Mesenchymal stem cell (in vitro differentiated cells and primary cell): ENCODE measurements around the gene CRABP1.

Experiments
- DNase-seq: peaks from one replicate; pipeline ENCODE4 v3.0.0-alpha.2; 2013
- H2AFZ ChIP-seq: one replicate; pipeline ENCODE4 v1.6.1; 2013; ENCODE audit warnings: low read depth, mild to moderate bottlenecking, control low read depth, inconsistent platforms, low read length, moderate library complexity
- H2AK5ac ChIP-seq: 2 replicates; pipeline ENCODE4 v1.6.1; 2013; ENCODE audit warnings: low read length, moderate library complexity, mild to moderate bottlenecking, inconsistent platforms; ENCODE audit not compliant: severe bottlenecking
- H2BK120ac ChIP-seq: one replicate; pipeline ENCODE4 v1.6.1; 2013; ENCODE audit warnings: low read depth, mild to moderate bottlenecking, inconsistent platforms, low read length, moderate library complexity
- H2BK12ac ChIP-seq, 2 experiments: one replicate each; pipeline ENCODE4 v1.6.1; 2013; ENCODE audit warnings: inconsistent platforms in 2 of 2, low read length in 2 of 2, mild to moderate bottlenecking in 2 of 2, moderate library complexity in 2 of 2, control low read depth in 1 of 2
- H2BK15ac ChIP-seq: one replicate; pipeline ENCODE4 v1.6.1; 2013; ENCODE audit warnings: mild to moderate bottlenecking, low read depth, inconsistent platforms; ENCODE audit not compliant: poor library complexity, severe bottlenecking
- H2BK5ac ChIP-seq: 2 replicates; pipeline ENCODE4 v1.6.1; 2013; ENCODE audit warnings: low read depth, mild to moderate bottlenecking, low read length, control low read depth, inconsistent platforms; ENCODE audit not compliant: poor library complexity, severe bottlenecking
- H3K14ac ChIP-seq, 2 experiments: one replicate each; pipeline ENCODE4 v1.6.1; 2013; ENCODE audit warnings: inconsistent platforms in 2 of 2, low read length in 2 of 2, control low read depth in 1 of 2, mild to moderate bottlenecking in 1 of 2, moderate library complexity in 1 of 2
- H3K18ac ChIP-seq, 2 experiments: one replicate each; pipeline ENCODE4 v1.6.1; 2013; ENCODE audit warnings: inconsistent platforms in 2 of 2, low read length in 2 of 2, control low read depth in 1 of 2, low read depth in 1 of 2, mild to moderate bottlenecking in 1 of 2
- H3K23ac ChIP-seq, 2 experiments: one replicate each; pipeline ENCODE4 v1.6.1; 2013; ENCODE audit warnings: inconsistent platforms in 2 of 2, low read length in 2 of 2, mild to moderate bottlenecking in 2 of 2, moderate library complexity in 2 of 2, control low read depth in 1 of 2
- H3K27ac ChIP-seq: 2 replicates; pipeline ENCODE4 v1.5.1; 2013; ENCODE audit warnings: mild to moderate bottlenecking, moderate library complexity, low read length, control low read depth, inconsistent platforms; ENCODE audit not compliant: poor library complexity, severe bottlenecking
- H3K27me3 ChIP-seq, 2 experiments: 2 replicates each; pipeline versions ENCODE4 v1.6.1 to v1.7.0; 2013; ENCODE audit warnings: low read length in 2 of 2, mild to moderate bottlenecking in 2 of 2, moderate library complexity in 2 of 2, control low read depth in 1 of 2, inconsistent platforms in 1 of 2; ENCODE audit not compliant: control insufficient read depth in 1 of 2, insufficient read depth in 1 of 2
- H3K36me3 ChIP-seq, 2 experiments: 2 replicates each; pipeline versions ENCODE4 v1.6.1 to v1.7.0; 2013; ENCODE audit warnings: low read length in 2 of 2, control low read depth in 1 of 2, inconsistent platforms in 1 of 2, low read depth in 1 of 2, mild to moderate bottlenecking in 1 of 2; ENCODE audit not compliant: insufficient read depth in 2 of 2, control insufficient read depth in 1 of 2
- H3K4ac ChIP-seq, 2 experiments: one replicate each; pipeline ENCODE4 v1.6.1; 2013; ENCODE audit warnings: inconsistent platforms in 2 of 2, low read length in 2 of 2, mild to moderate bottlenecking in 2 of 2, moderate library complexity in 2 of 2, control low read depth in 1 of 2, low read depth in 1 of 2
- H3K4me1 ChIP-seq: 2 replicates; pipeline ENCODE4 v1.6.1; 2013; ENCODE audit warnings: low read depth, low read length, control low read depth; ENCODE audit not compliant: control insufficient read depth, insufficient read depth
- H3K4me2 ChIP-seq: 2 replicates; pipeline ENCODE4 v1.6.1; 2013; ENCODE audit warnings: low read length, mild to moderate bottlenecking, inconsistent platforms; ENCODE audit not compliant: poor library complexity, severe bottlenecking
- H3K4me3 ChIP-seq, 2 experiments: 2 replicates each; pipeline versions ENCODE4 v1.5.1 to v1.7.0; 2013; ENCODE audit warnings: low read length in 2 of 2, mild to moderate bottlenecking in 2 of 2, control low read depth in 1 of 2, low read depth in 1 of 2; ENCODE audit not compliant: insufficient read depth in 1 of 2
- H3K79me1 ChIP-seq: replicated peaks from 2 replicates; pipeline ENCODE4 v1.6.1; 2013; ENCODE audit warnings: mild to moderate bottlenecking, control low read depth, low read length, inconsistent platforms; ENCODE audit not compliant: poor library complexity, severe bottlenecking
- H3K9ac ChIP-seq: 2 replicates; pipeline ENCODE4 v1.7.0; 2013; ENCODE audit warnings: mild to moderate bottlenecking, low read length, moderate library complexity
- H3K9me3 ChIP-seq: 2 replicates; pipeline ENCODE4 v1.7.0; 2013; ENCODE audit warnings: mild to moderate bottlenecking, low read length; ENCODE audit not compliant: control insufficient read depth
- H4K8ac ChIP-seq: one replicate; pipeline ENCODE4 v1.6.1; 2013; ENCODE audit warnings: inconsistent platforms, mild to moderate bottlenecking, low read length, moderate library complexity
- H4K91ac ChIP-seq: one replicate; pipeline ENCODE4 v1.6.1; 2013; ENCODE audit warnings: mild to moderate bottlenecking, low read length, inconsistent platforms
- WGBS: methylation state at CpG from one replicate; pipeline ENCODE4 v1.1.7; 2013; ENCODE audit warnings: mixed read lengths; 5-methylcytosine and 5-hydroxymethylcytosine counted together

Gene CRABP1

DNA sequence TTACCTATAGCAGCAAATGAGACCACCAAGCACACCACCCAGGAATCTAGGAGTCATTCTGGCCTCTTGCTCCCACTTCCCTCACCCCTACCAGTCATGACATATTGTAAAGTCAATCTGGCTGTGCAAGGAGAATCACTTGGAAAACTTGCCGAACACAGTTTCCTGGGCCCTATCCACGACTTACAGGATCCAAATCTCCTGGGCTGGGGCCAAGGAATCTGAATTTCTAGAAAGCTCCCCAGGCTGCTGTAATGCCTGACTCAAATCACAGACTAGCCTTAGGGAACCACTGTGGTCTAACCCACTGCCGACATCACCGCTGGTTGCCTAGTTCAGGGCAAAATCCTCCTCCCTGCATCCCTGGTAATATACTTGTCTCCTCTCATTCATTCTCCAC lies 4.2 kb upstream of the CRABP1 start:
- Histone ChIP-seq H2BK12ac (no peak overlapping the region), H3K18ac (no peak overlapping the region), H3K79me1 (no peaks in the 10 kb centered on the region), H3K4ac (no peak overlapping the region), H2BK15ac (no peak overlapping the region), H3K9ac (no peak overlapping the region), H3K36me3 (no peaks in the 10 kb centered on the region), H3K14ac (no peak overlapping the region), H2AFZ (no peak overlapping the region), H4K8ac (no peak overlapping the region), H2BK5ac (no peak overlapping the region), H4K91ac (no peak overlapping the region), H3K4me3 (no peak overlapping the region), H3K27me3 (peaks cover 66 to 72% of the 10 kb centered on the region in 2 experiments), H3K27ac (no peak overlapping the region), H3K4me2 (no peak overlapping the region), H3K9me3 (no peaks in the 10 kb centered on the region), H2BK120ac (no peak overlapping the region), H2AK5ac (no peak overlapping the region), H3K23ac (no peak overlapping the region), H3K4me1 (peaks cover 10% of the 10 kb centered on the region)
- DNase-seq: no peak
- 92% methylated on average over 4 of the region's 4 CpGs for WGBS

DNA sequence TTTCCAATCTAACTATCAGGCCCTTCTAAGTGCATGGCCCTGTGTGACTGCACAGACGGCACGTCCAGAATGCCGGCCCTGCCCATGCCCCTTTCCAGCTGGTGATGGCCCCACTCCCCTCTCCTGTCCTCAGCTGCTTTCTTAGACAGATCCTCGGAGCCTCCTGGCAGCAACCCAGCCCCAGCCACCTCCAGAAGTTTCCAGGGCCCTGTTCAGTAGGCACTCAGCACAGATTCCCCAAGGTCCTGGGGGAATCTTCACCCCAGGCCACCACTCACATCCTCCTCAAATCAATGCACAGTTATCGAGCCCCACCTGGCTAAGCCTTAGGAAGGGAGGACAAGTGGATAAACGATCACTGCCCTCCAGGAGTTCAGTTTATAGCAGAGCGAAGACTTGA lies 1.4 kb upstream of the CRABP1 start:
- H2AK5ac ChIP-seq: no peak overlapping the region
- H3K9me3 ChIP-seq: no peaks in the 10 kb centered on the region
- no peak overlapping the region for H2BK120ac ChIP-seq
- no peak overlapping the region for H3K27ac ChIP-seq
- H3K14ac ChIP-seq: no peak overlapping the region
- H3K4me2 ChIP-seq: no peak overlapping the region
- no peak overlapping the region for H2AFZ ChIP-seq
- H3K18ac ChIP-seq: no peak overlapping the region
- no peak overlapping the region for H2BK15ac ChIP-seq
- H3K27me3 ChIP-seq: peaks cover 87 to 97% of the 10 kb centered on the region in 2 experiments
- H3K36me3 ChIP-seq: no peaks in the 10 kb centered on the region
- H3K23ac ChIP-seq: no peak overlapping the region
- H4K91ac ChIP-seq: no peak overlapping the region
- no peak overlapping the region for H3K4me3 ChIP-seq
- 74% methylated on average over 7 of the region's 7 CpGs for WGBS
- H2BK5ac ChIP-seq: no peak overlapping the region
- no peak overlapping the region for H3K9ac ChIP-seq
- no peak overlapping the region for H4K8ac ChIP-seq
- no peak for DNase-seq
- H3K4me1 ChIP-seq: peaks cover 15% of the 10 kb centered on the region
- H3K4ac ChIP-seq: no peak overlapping the region
- H2BK12ac ChIP-seq: no peak overlapping the region
- H3K79me1 ChIP-seq: no peaks in the 10 kb centered on the region

DNA sequence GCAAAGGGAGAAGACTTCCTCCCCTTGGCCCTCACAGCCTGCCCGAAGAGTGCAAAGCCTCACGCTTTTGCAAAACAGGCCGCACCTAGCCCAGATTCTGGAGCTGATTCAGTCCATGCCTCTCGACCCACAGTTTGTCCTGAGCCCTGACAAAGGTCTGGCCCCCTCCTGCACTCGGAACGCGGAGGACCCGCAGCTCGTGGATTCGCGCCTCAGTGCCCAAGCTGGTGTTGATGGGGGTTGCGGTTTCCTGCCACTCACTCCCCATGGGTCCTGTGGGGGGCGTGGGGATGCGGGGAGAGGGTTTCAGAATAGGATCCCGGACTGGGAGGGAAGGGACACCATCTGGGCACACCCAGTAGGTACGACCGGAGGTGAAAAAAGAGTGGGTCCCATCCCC lies 594 bp upstream of the CRABP1 start:
- 35% methylated on average over 15 of the region's 17 CpGs for whole genome bisulfite sequencing
- no peak overlapping the region for H3K4ac ChIP-seq
- no peaks in the 10 kb centered on the region for H3K36me3 ChIP-seq
- H2BK120ac ChIP-seq: no peak overlapping the region
- H2AK5ac ChIP-seq: no peak overlapping the region
- peaks cover 82 to 92% of the 10 kb centered on the region in 2 experiments for H3K27me3 ChIP-seq
- H3K9me3 ChIP-seq: no peaks in the 10 kb centered on the region
- no peak overlapping the region for H3K4me2 ChIP-seq
- H3K9ac ChIP-seq: no peak overlapping the region
- no peak overlapping the region for H3K23ac ChIP-seq
- no peak overlapping the region for H4K91ac ChIP-seq
- no peaks in the 10 kb centered on the region for H3K79me1 ChIP-seq
- H3K4me3 ChIP-seq: no peak overlapping the region
- no peak for DNase-seq
- no peak overlapping the region for H2BK15ac ChIP-seq
- H2BK5ac ChIP-seq: no peak overlapping the region
- H3K4me1 ChIP-seq: peaks cover 15% of the 10 kb centered on the region
- H3K18ac ChIP-seq: no peak overlapping the region
- H4K8ac ChIP-seq: no peak overlapping the region
- no peak overlapping the region for H2BK12ac ChIP-seq
- H3K27ac ChIP-seq: no peak overlapping the region
- peak overlapping the region in 1 of 2 experiments; percentile 35 for H3K14ac ChIP-seq
- H2AFZ ChIP-seq: no peak overlapping the region

DNA sequence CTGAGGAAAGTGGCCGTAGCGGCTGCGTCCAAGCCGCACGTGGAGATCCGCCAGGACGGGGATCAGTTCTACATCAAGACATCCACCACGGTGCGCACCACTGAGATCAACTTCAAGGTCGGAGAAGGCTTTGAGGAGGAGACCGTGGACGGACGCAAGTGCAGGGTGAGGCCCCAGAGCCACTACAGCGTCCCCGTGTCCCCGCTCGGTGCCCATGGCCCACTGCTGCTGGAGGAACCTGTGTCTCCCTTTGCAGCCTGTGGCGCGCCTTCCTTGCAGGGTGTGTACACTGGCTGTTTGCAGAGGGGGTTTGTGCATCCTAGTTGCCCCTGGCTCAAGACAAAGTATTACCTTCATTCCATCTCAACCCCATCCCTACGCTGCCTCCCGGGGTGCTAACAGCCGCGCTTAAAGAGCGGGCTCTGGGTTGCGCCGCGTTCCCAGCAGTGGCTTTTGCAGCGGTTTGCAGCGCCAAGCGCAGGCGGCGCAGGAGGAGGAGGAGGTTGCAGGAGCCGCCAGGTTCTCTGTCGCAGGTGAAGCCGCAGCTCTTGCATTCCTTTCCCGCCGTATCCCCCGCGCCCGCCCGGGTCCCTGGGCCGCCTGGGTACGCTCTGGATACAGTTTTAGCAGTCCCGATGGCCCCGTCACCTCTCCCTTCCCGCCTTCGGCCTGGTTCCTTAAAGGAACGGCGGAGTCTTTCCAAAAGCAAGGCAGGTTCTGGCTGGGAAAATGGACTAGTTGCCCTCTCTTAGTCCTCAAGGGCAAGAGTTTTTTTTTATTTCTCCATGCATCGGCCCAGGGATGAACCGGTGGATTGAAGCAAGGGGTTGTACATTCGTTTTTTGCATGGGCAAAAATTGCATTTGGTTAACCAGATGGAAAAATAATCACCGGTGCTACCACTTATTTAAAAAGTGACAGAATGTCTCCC lies 1.2 kb downstream of the CRABP1 start:
- DNase-seq: no peak
- 12% methylated on average over 51 of the region's 53 CpGs for WGBS
- H4K8ac ChIP-seq: no peak overlapping the region

More for the DNA sequence above, 1.2 kb downstream of the CRABP1 start:
- Histone ChIP-seq H3K36me3 (no peaks in the 10 kb centered on the region), H3K4me1 (peaks cover 15% of the 10 kb centered on the region), H3K27me3 (peaks cover 80 to 89% of the 10 kb centered on the region in 2 experiments), H2BK12ac (no peak overlapping the region), H3K18ac (no peak overlapping the region), H3K23ac (no peak overlapping the region), H4K91ac (no peak overlapping the region), H3K4ac (no peak overlapping the region), H3K9ac (no peak overlapping the region), H3K4me2 (no peak overlapping the region), H2BK5ac (no peak overlapping the region), H2AFZ (peak overlapping the region; percentile 15), H3K4me3 (no peak overlapping the region), H2BK15ac (no peak overlapping the region), H3K27ac (no peak overlapping the region), H3K9me3 (no peaks in the 10 kb centered on the region), H3K14ac (no peak overlapping the region), H3K79me1 (no peaks in the 10 kb centered on the region), H2AK5ac (no peak overlapping the region), H2BK120ac (no peak overlapping the region)
